ENCODE data around the gene RPTOR. TPM values are rescaled to one million over a fixed set of nuclear protein-coding genes. Genes with fewer than 3 reads are reported as not detected.

Gene RPTOR
- total and polyA plus RNA-seq, 12 donors, result 7.9 to 30.3 (median 25.6) TPM

GRCh38 chr17:81006891-81007290 is 462.3 kb downstream of the RPTOR start:
- DNase-seq (no peak), ATAC-seq (no peak)
- H3K4me1 ChIP-seq, result peaks cover 10 to 26% (median 21%) of the 10 kb centered on the region in 9 donors
- TF ChIP-seq CTCF (IDR thresholded peaks at IDR 0.05), result no peak
- peaks cover 8 to 43% (median 25%) of the 10 kb centered on the region in 7 donors for H3K27me3 ChIP-seq
- peaks cover 0 to 15% (median 3%) of the 10 kb centered on the region in 11 donors for H3K9me3 ChIP-seq
- H3K27ac ChIP-seq, result no peak overlapping the region
- intact Hi-C loops (cut with DNase I), result no loop called here
- WGBS, 2 donors, result 70 to 71% methylated on average over 10 of the region's 10 CpGs
- no peak overlapping the region for H3K4me3 ChIP-seq
- no peaks in the 10 kb centered on the region for H3K36me3 ChIP-seq

- no peak for TF ChIP-seq CTCF (IDR thresholded peaks at IDR 0.05)
- Histone ChIP-seq H3K4me1 (peaks cover 3 to 21% (median 13%) of the 10 kb centered on the region in 9 donors), H3K36me3 (no peaks in the 10 kb centered on the region), H3K27ac (no peak overlapping the region), H3K4me3 (no peak overlapping the region), H3K9me3 (peaks cover 0 to 17% (median 3%) of the 10 kb centered on the region in 11 donors), H3K27me3 (peaks cover 8 to 31% (median 23%) of the 10 kb centered on the region in 7 donors)
- intact Hi-C loops (cut with DNase I), result no loop called here
- WGBS, 2 donors, result 65 to 78% methylated on average over 11 of the region's 11 CpGs
- no peak for DNase-seq
- no peak for ATAC-seq
Observed at GRCh38 chr17:81008140-81008539, 463.5 kb downstream of the RPTOR start.

- no peak overlapping the region for H3K27ac ChIP-seq
- intact Hi-C loops (cut with DNase I), result no loop called here
- whole genome bisulfite sequencing, 2 donors, result 85 to 90% methylated on average over 14 of the region's 14 CpGs
- no peak for DNase-seq
- H3K4me1 ChIP-seq, result peaks cover 3 to 12% (median 5%) of the 10 kb centered on the region in 9 donors
- H3K36me3 ChIP-seq, result no peaks in the 10 kb centered on the region
- no peak for ATAC-seq
- peaks cover 0 to 21% (median 13%) of the 10 kb centered on the region in 7 donors for H3K27me3 ChIP-seq
- peaks cover 0 to 17% (median 3%) of the 10 kb centered on the region in 11 donors for H3K9me3 ChIP-seq
- H3K4me3 ChIP-seq, result no peak overlapping the region
- no peak for TF ChIP-seq CTCF (IDR thresholded peaks at IDR 0.05)
Observed at GRCh38 chr17:81009136-81009535, 464.5 kb downstream of the RPTOR start.

GRCh38 chr17:81010935-81011334 is 466.3 kb downstream of the RPTOR start:
- intact Hi-C loops (cut with DNase I), result loop anchor here in 1 of 10 donors (10.0 kb wide), 1 partner anchor 194 kb away; no protein-coding TSS in a partner anchor
- H3K9me3 ChIP-seq, result peaks cover 0 to 17% (median 3%) of the 10 kb centered on the region in 11 donors
- WGBS, 2 donors, result 70 to 74% methylated on average over 2 of the region's 2 CpGs

More at GRCh38 chr17:81010935-81011334, 466.3 kb downstream of the RPTOR start:
- Histone ChIP-seq H3K27me3 (peaks cover 0 to 4% (median 0%) of the 10 kb centered on the region in 7 donors), H3K4me3 (no peak overlapping the region), H3K27ac (no peak overlapping the region), H3K36me3 (no peaks in the 10 kb centered on the region), H3K4me1 (peaks cover 0 to 6% (median 0%) of the 10 kb centered on the region in 9 donors)
- DNase-seq, result no peak
- ATAC-seq, result no peak
- TF ChIP-seq CTCF (IDR thresholded peaks at IDR 0.05), result no peak
